ENCODE data around the gene EIF4B.
A peak's percentile ranks its signal among the peaks of the same experiment; 100 is the strongest.

The EIF4B gene

DNA sequence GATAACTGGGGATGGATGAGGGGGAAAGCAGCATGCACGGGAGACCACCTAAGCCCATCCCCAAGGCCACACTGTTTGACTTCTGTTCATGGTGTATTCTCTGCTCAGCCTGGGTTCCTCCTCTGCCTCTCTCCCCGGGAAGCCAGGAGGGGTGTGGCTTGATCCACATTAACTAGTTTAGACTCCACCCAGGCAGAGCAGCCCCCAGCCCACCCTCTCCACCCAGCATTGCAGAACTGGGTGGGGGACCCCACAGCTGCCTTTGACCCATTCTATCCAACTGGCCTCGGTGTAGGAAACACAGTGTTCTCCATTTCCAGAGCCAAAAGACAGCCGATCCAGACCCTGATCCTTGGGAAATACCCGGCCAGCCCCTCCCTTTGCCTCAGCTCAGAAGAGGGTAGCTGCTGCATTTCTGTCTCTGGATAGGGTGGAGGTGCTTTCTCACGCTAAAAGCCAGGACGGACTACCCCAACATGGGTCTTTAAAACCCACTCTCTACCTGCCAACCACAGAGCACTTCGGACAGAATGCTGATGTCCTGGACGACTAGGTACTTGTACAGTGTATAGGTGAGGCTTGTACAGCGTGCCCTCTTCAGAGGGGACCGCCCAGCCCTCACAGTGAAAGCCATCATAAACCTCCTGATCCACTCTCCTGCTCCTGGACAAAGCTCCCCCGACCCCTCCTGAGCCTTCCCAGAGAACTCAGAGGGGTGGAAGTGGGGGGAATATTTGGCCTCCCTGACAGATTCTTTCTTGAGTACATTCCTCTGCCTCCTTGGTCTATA, 63.6 kb downstream of the EIF4B start:
- no peak for DNase-seq

DNA sequence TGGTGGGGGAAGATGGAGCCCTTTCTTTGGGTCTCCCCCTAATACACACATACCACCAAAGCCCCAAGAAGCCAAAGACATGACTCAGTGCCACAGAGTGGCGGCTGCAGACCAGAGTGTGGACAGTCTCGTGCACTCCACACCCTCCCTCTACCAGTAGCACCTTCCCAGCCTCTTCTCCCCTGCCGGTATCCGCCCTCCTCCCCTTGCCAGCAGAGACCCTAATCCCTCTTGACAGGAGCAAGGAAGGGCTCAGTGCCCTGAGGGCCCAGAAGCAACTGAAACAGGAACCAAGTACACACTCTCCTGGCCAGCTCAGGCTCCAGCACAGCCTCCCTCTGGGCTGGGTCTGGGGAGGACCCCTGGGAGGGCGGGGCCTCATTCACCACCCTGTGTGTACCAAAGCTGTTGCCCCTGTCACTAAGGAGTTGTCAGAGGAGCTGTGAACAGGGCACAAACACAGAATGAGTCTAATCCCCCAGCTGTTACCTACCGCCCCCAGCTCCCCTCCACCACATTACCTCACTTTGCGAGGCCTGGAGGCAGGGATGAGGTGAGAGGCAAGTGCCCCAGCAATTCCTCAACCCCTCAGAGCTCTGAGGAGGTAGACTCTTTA, 64.7 kb downstream of the EIF4B start:
- DNase-seq: peak; percentile 58

DNA sequence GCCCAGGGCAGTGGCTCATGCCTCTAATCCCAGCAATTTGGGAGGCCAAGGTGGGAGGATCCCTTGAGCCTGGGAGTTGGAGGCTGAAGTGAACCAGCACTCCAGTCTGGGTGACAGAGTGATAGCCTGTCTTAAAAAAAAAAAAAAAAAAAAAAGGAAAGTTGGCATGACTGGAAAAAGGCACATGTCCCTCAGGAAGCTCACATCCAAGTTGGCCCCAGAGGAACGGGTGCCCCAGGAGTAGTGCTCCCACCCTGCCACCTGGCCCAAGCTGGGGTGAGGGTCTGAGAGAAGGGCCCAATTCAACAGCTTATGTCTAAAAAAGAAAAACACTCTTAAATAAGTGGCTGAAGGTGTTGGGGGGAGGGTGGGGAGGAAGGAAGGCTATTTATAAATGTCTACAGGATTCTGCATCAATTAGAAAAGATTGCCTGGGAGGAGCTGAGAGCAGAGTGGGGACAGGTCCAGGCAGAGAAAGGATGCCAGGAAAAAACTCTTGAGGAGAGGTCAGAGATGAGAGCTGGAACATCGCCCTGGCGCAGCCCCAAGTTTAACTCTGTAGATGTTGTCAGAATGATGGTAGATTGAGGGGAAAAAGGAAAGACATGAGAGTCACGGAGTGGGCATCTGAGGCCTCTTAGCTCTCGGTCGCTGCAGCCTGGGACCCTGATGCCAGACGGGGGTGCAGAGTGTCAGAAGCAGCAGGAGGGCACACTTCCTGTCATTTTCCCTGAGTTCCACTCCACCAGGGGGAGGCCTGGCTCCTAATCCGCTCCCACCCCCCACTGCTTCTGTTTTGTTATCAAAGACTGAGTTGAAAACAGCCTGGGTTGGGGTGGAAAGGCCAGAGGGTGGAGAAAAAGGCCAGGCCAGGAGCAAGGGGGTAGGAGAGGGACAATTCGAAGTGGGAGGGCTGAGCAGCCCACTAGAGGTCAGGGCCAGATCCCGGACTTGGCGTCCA, 65.6 kb downstream of the EIF4B start:
- no peak for DNase-seq

- no peak for DNase-seq
These were observed 67.6 kb downstream of the EIF4B start for GRCh38 chr12:53073881-53074280.

DNA sequence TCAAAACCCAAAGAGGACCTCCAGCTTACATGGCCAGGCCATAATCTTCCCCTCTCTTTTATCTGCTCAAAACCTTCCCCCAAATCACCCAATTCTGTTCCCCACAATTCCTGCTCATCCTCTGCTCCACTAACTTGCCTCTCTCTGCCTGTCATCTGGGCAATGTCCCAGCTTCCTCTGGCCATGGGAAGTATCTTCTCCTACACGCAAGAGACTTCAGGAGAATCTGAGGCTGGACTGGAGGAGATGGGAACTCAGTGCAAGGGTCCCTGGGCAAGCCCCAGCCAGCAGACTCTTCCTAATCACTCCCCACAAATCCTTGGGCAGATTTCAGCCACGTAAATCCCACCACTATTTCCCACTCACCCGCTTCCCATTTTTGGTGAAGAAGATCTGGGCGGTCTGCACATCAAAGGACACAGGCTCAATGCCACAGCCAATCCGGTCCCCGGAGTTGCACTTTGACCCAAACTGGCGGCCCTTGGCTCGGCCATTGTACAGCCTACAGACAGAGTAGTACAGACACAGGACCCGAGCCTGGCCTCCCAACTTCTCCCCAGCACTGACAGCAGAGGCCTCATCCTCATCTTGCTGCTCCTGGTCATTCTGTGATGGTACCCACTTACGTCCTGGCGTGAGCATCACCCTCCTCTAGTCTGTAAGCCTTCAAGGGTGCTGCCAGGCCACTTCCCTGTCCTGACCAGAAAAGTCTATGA, 68.2 kb downstream of the EIF4B start:
- no peak for DNase-seq

DNA sequence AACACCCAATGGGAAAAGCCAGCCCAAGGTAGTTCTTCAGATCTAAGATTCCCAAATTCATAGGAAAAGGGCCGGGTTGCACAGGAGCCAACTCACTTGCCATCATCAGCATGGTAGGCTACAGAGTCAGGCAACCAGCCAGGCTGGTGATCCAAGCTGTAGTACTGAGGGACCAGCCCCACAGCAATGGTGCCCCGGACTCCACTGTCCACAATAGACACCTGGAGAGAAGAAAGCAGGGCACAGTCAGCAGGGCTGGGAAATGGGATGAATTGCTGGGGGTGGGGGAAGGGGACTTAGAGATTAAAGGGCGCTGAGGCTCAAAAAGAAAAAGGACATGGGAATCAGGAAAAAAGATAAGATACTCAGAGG, 68.7 kb downstream of the EIF4B start:
- no peak for DNase-seq

- no peak for DNase-seq
These were observed 70.2 kb downstream of the EIF4B start for GRCh38 chr12:53076461-53076860.

GRCh38 chr12:53077030-53077429, 70.8 kb downstream of the EIF4B start:
- no peak for DNase-seq

GRCh38 chr12:53078425-53079225, 72.4 kb downstream of the EIF4B start:
- DNase-seq: peak; percentile 27

DNA sequence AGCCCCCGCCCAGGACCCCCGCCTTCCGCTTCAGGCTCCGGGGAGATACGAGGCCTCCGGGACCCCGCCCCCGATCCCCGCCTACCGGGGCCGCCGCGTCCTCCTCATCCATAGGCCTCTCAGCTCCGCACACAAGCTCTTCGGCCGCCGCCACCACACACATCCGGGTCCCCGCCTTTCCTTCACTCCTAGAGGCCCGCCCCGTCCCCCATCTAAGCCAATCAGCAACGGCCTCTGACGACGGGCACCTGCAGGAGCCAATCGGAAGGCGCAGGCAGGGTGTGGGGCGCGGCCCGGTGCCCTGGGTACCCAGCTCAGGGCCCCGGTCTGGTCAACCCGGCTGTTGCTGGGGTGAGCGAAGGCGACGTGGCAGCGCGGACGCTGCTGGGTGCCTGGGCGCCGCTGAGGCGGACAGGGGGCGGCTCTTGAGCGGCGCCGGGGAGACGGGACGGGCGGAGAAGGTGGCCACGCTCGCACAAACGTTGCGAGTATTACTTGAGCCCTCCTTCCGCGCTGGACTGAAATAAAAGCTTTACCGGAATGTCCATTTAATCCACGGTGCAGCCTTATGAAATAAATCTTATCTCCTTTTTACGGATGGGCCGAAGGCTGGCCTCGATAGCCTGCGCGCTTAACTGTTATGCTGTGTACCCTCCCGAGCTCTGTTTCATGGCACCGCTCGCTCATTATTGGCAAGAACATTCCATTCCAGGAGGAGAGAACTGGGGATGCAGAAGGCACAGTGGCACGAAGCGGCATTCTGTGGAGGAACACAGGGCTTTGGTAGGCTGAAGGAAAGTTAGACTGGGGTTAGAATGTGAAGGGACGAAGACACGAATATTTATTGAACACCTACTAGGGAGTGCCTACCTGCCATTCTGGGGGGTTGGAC, 73.2 kb downstream of the EIF4B start, which contains the start of gene SPRYD3:
SPRYD3 (minus strand) TSS at position 165 of the 892 bp plus-strand sequence; CDS start at position 108, 57 bp downstream.
- DNase-seq: peak; percentile 97

DNA sequence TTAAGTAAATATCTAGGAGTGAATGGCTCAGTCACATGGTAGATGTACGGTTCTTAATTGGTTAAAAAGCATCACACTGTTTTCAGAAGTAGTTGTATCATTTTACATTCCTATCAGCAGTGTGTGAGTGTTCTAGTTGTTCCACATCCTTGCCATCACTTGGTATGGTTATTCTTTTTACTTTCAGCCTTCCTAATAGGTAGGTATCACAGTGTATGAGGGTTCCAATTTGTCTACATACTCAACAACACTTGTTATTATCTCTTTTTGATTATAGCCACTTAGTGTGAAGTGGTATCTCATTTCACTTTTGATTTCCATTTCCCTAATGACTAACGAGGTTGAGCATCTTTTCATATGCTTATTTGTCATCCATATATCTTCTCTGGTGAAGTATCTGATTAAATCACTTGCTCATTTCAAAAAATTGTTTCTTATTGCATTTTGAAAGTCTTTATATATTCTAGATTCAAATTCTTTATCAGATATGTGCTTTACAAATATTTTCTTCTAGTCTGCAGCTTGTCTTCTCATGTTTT, 76.5 kb downstream of the EIF4B start:
- no peak for DNase-seq

- DNase-seq: no peak
These were observed 80.1 kb downstream of the EIF4B start for GRCh38 chr12:53086361-53086760.

- no peak for DNase-seq
These were observed 83.8 kb downstream of the EIF4B start for GRCh38 chr12:53090105-53090504.

DNA sequence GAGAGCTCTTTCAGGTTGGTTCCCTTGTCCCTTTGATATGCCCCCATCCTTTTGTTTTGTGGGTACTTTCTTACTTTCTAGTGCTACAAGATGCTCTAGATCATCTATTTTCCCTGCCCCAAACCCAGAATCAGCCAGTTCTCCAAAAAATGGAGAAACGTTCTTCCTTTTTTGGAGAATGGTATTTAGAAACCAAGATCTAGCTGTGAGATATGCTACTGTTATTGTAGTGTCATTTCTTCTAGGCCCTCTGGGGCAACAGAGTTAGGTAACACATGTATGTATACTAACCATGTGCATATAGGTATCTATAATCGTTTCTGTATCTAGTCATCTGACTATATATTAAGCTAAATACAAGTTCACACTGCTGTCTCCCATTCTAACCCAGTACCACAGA, 84.3 kb downstream of the EIF4B start:
- DNase-seq: no peak

GRCh38 chr12:53091756-53092155, 85.5 kb downstream of the EIF4B start:
- DNase-seq: no peak
